H1 (cell line): ENCODE measurements around the gene DPY19L3. TPM values are rescaled to one million over a fixed set of nuclear protein-coding genes. Genes with fewer than 3 reads are reported as not detected.

Experiments
- CTCF ChIA-PET: fragments of 300-600 bp; sonication (Branson Sonifier 250); formaldehyde crosslinking; loops from one replicate; lab custom pipeline; 2021; ENCODE audit not compliant: partially characterized antibody; lab: Charles Lee
- POLR2A ChIA-PET: fragments of 300-600 bp; sonication (Branson Sonifier 250); formaldehyde crosslinking; loops from one replicate; lab custom pipeline; 2021; ENCODE audit warnings: inconsistent platforms; ENCODE audit not compliant: partially characterized antibody; lab: Charles Lee
- DNase-seq, 2 experiments: peaks; one replicate each; pipeline versions ENCODE4 v3.0.0 to v3.0.0-alpha.2; 2010 to 2022; ENCODE audit warnings: low spot score in 2 of 2, low read depth in 1 of 2, mixed read lengths in 1 of 2
- FAIRE-seq: peaks from 2 replicates; lab custom pipeline; 2011; peaks lifted over from hg19 to GRCh38; lab: Jason Lieb, UNC
- H2AFZ ChIP-seq: 2 replicates; pipeline ENCODE4 v1.8.1; 2012; ENCODE audit warnings: low read length, inconsistent platforms
- H2AK5ac ChIP-seq: 2 replicates; pipeline ENCODE4 v1.6.1; 2013; ENCODE audit warnings: low read depth, low read length
- H2BK120ac ChIP-seq: replicated peaks from 2 replicates; pipeline ENCODE3; 2013; ENCODE audit warnings: low read depth, low read length, inconsistent platforms
- H2BK12ac ChIP-seq: 2 replicates; pipeline ENCODE4 v1.6.1; 2013; ENCODE audit warnings: low read depth, low read length
- H2BK15ac ChIP-seq: 2 replicates; pipeline ENCODE4 v1.6.1; 2013; ENCODE audit warnings: low read length
- H2BK20ac ChIP-seq: 2 replicates; pipeline ENCODE4 v1.6.1; 2013; ENCODE audit warnings: low read length
- H2BK5ac ChIP-seq: 2 replicates; pipeline ENCODE4 v1.6.1; 2013; ENCODE audit warnings: low read depth, low read length
- H3K14ac ChIP-seq: 2 replicates; pipeline ENCODE4 v1.6.1; 2013; ENCODE audit warnings: inconsistent platforms; ENCODE audit not compliant: insufficient read length
- H3K18ac ChIP-seq: 2 replicates; pipeline ENCODE4 v1.6.1; 2013; ENCODE audit warnings: low read length; ENCODE audit errors: extremely low read depth
- H3K23ac ChIP-seq: 2 replicates; pipeline ENCODE4 v1.6.1; 2013; ENCODE audit warnings: inconsistent platforms; ENCODE audit not compliant: insufficient read length
- H3K23me2 ChIP-seq: 2 replicates; pipeline ENCODE4 v1.6.1; 2013; ENCODE audit warnings: low read depth, low read length
- H3K27ac ChIP-seq: 2 replicates; pipeline ENCODE4 v1.6.1; 2011; ENCODE audit warnings: low read depth, low read length, inconsistent platforms
- H3K27me3 ChIP-seq, 4 experiments: replicated peaks in 1 of 4; 1 replicate in 1 of 4; 2 replicates in 3 of 4; pipeline versions ENCODE4 v1.6.1 to v1.8.1; 2011 to 2013; ENCODE audit warnings: low read length in 3 of 4, mild to moderate bottlenecking in 3 of 4, inconsistent platforms in 2 of 4, mixed read lengths in 2 of 4, moderate library complexity in 1 of 4; ENCODE audit not compliant: control insufficient read depth in 3 of 4, insufficient read depth in 3 of 4; ENCODE audit errors: extremely low read depth in 1 of 4
- H3K36me3 ChIP-seq, 4 experiments: 2 replicates each; pipeline versions ENCODE4 v1.6.1 to v1.8.1; 2011 to 2013; ENCODE audit warnings: mild to moderate bottlenecking in 4 of 4, low read length in 3 of 4, moderate library complexity in 2 of 4, control low read depth in 1 of 4, inconsistent platforms in 1 of 4; ENCODE audit not compliant: insufficient read depth in 4 of 4, control insufficient read depth in 2 of 4
- H3K4ac ChIP-seq: replicated peaks from 2 replicates; pipeline ENCODE3; 2013; ENCODE audit warnings: low read length, low read depth, mixed read lengths, inconsistent platforms; ENCODE audit not compliant: insufficient read length
- H3K4me1 ChIP-seq, 4 experiments: replicated peaks in 1 of 4; 1 replicate in 1 of 4; 2 replicates in 3 of 4; pipeline versions ENCODE4 v1.6.1 to v1.8.1; 2011 to 2013; ENCODE audit warnings: low read length in 3 of 4, inconsistent platforms in 2 of 4, mixed read lengths in 1 of 4; ENCODE audit not compliant: insufficient read depth in 4 of 4, control insufficient read depth in 3 of 4
- H3K4me2 ChIP-seq, 2 experiments: 2 replicates each; pipeline versions ENCODE4 v1.6.1 to v1.8.1; 2011 to 2013; ENCODE audit warnings: low read depth in 2 of 2, low read length in 2 of 2, control low read depth in 1 of 2, inconsistent platforms in 1 of 2, mild to moderate bottlenecking in 1 of 2; ENCODE audit not compliant: insufficient read depth in 1 of 2
- H3K4me3 ChIP-seq, 4 experiments: fragments of 200-600, 300-600 bp in 1 of 4; sonication (generic), shearing (Covaris generic), sonication (Bioruptor Twin) in 1 of 4; 2 replicates each; pipeline versions ENCODE4 v1.5.1 to v1.8.1; 2011 to 2016; ENCODE audit warnings: low read length in 4 of 4, low read depth in 3 of 4, control low read depth in 2 of 4, inconsistent platforms in 2 of 4, mild to moderate bottlenecking in 2 of 4, mixed read lengths in 1 of 4, moderate library complexity in 1 of 4; ENCODE audit not compliant: insufficient read depth in 2 of 4; ENCODE audit errors: extremely low read depth in 1 of 4
- H3K56ac ChIP-seq: replicated peaks from 2 replicates; pipeline ENCODE3; 2013; ENCODE audit warnings: low read depth, mild to moderate bottlenecking, mixed read lengths, low read length, inconsistent platforms; ENCODE audit not compliant: insufficient read length
- H3K79me1 ChIP-seq: 2 replicates; pipeline ENCODE4 v1.6.1; 2013; ENCODE audit warnings: low read depth, low read length, control low read depth
- H3K79me2 ChIP-seq, 2 experiments: 2 replicates each; pipeline versions ENCODE4 v1.6.1 to v1.8.1; 2012 to 2013; ENCODE audit warnings: low read length in 2 of 2, mild to moderate bottlenecking in 2 of 2, inconsistent platforms in 1 of 2; ENCODE audit not compliant: insufficient read depth in 2 of 2, control insufficient read depth in 1 of 2
- H3K9ac ChIP-seq, 4 experiments: replicated peaks in 1 of 4; 1 replicate in 1 of 4; 2 replicates in 3 of 4; pipeline versions ENCODE4 v1.6.1 to v1.8.1; 2011 to 2013; ENCODE audit warnings: low read depth in 3 of 4, low read length in 3 of 4, control low read depth in 2 of 4, mild to moderate bottlenecking in 2 of 4, moderate library complexity in 2 of 4, inconsistent platforms in 1 of 4; ENCODE audit errors: extremely low read depth in 1 of 4
- H3K9me3 ChIP-seq, 2 experiments: 2 replicates each; pipeline versions ENCODE4 v1.6.1 to v1.8.1; 2012 to 2013; ENCODE audit warnings: mild to moderate bottlenecking in 2 of 2, moderate library complexity in 2 of 2, control low read depth in 1 of 2, inconsistent platforms in 1 of 2, low read depth in 1 of 2, low read length in 1 of 2, mixed read lengths in 1 of 2; ENCODE audit not compliant: insufficient read depth in 2 of 2
- H4K20me1 ChIP-seq, 2 experiments: replicated peaks in 1 of 2; 2 replicates each; pipeline versions ENCODE3 to v1.8.1; 2011 to 2013; ENCODE audit warnings: inconsistent platforms in 2 of 2, low read length in 2 of 2, mild to moderate bottlenecking in 1 of 2; ENCODE audit not compliant: insufficient read depth in 2 of 2, control insufficient read depth in 1 of 2
- H4K5ac ChIP-seq: 2 replicates; pipeline ENCODE4 v1.6.1; 2013; ENCODE audit warnings: low read length, low read depth, mixed read lengths, inconsistent platforms; ENCODE audit not compliant: insufficient read length
- H4K8ac ChIP-seq: 2 replicates; pipeline ENCODE4 v1.8.0; 2013; ENCODE audit warnings: mild to moderate bottlenecking, moderate library complexity, low read length, inconsistent platforms; ENCODE audit not compliant: insufficient read depth; ENCODE audit errors: extremely low read depth
- H4K91ac ChIP-seq: replicated peaks from 2 replicates; pipeline ENCODE3; 2013; ENCODE audit warnings: low read length, mixed read lengths, inconsistent platforms; ENCODE audit not compliant: insufficient read length
- ATF2 ChIP-seq: IDR thresholded peaks from 2 replicates; pipeline ENCODE4 v1.6.1; 2012; ENCODE audit warnings: low read length, inconsistent platforms
- CBX5 ChIP-seq: fragments of 300-800, 300-1000 bp; sonication (generic); IDR thresholded peaks from 2 replicates; pipeline ENCODE4 v1.7.1; 2016; ENCODE audit warnings: antibody characterized with exemption, low read length, low read depth
- CEBPB ChIP-seq: IDR thresholded peaks from 2 replicates; pipeline ENCODE4 v1.6.1; 2012; ENCODE audit warnings: low read depth, low read length
- FOSL1 ChIP-seq: IDR thresholded peaks from 2 replicates; pipeline ENCODE4 v1.6.1; 2011; ENCODE audit warnings: mild to moderate bottlenecking, low read depth, low read length, moderate library complexity; ENCODE audit not compliant: insufficient read depth
- HDAC2 ChIP-seq, 2 experiments: fragments of 300-600 bp in 1 of 2; sonication (generic) in 1 of 2; IDR thresholded peaks; 2 replicates each; pipeline ENCODE4 v1.6.1; 2011 to 2012; ENCODE audit warnings: low read depth in 2 of 2, low read length in 2 of 2, mild to moderate bottlenecking in 2 of 2, moderate library complexity in 2 of 2, borderline replicate concordance in 1 of 2, inconsistent platforms in 1 of 2
- HDAC6 ChIP-seq: IDR thresholded peaks from one replicate; pipeline ENCODE4 v1.7.1; 2012; ENCODE audit warnings: low read depth, mild to moderate bottlenecking, inconsistent platforms, low read length, moderate library complexity
- JUN ChIP-seq: IDR thresholded peaks from 2 replicates; pipeline ENCODE4 v1.6.1; 2011; ENCODE audit warnings: low read depth, mild to moderate bottlenecking, improper control_type of control experiment, low read length
- KDM4A ChIP-seq: IDR thresholded peaks from one replicate; pipeline ENCODE4 v1.7.1; 2012; ENCODE audit warnings: low read depth, mild to moderate bottlenecking, moderate library complexity, low read length, inconsistent platforms; ENCODE audit not compliant: severe bottlenecking
- RXRA ChIP-seq: IDR thresholded peaks from 2 replicates; pipeline ENCODE4 v1.6.1; 2011; ENCODE audit warnings: low read depth, mild to moderate bottlenecking, low read length, moderate library complexity; ENCODE audit not compliant: insufficient read depth
- SIX5 ChIP-seq: IDR thresholded peaks from 2 replicates; pipeline ENCODE4 v1.6.1; 2011; ENCODE audit warnings: mild to moderate bottlenecking, low read depth, low read length
- SP4 ChIP-seq: IDR thresholded peaks from 2 replicates; pipeline ENCODE4 v1.6.1; 2012; ENCODE audit warnings: low read length, inconsistent platforms
- TBP ChIP-seq: IDR thresholded peaks from 2 replicates; pipeline ENCODE4 v1.6.1; 2011; ENCODE audit warnings: low read depth, low read length, improper control_type of control experiment
- TEAD4 ChIP-seq: IDR thresholded peaks from 2 replicates; pipeline ENCODE4 v1.6.1; 2012; ENCODE audit warnings: low read depth, low read length, inconsistent platforms, mixed read lengths
- ZNF274 ChIP-seq: IDR thresholded peaks from 2 replicates; pipeline ENCODE4 v1.7.0; 2012; ENCODE audit warnings: low read length, borderline replicate concordance; ENCODE audit errors: extremely low read depth
- WGBS, 2 experiments: shearing (Covaris generic) in 1 of 2; methylation state at CpG; one replicate each; pipeline versions ENCODE4 v1.1.6 to v1.1.7; 2013 to 2015; ENCODE audit warnings: low lambda C conversion rate in 2 of 2, mixed read lengths in 2 of 2, inconsistent platforms in 1 of 2, low coverage in 1 of 2, missing lambda C conversion rate in 1 of 2; ENCODE audit not compliant: insufficient replicate concordance in 2 of 2, insufficient coverage in 1 of 2, insufficient read length in 1 of 2; ENCODE audit errors: extremely low coverage in 1 of 2, missing lambda C conversion rate in 1 of 2; 5-methylcytosine and 5-hydroxymethylcytosine counted together
- polyA plus RNA-seq, 7 experiments: library from polyadenylated mRNA; depleted of rRNA in 3 of 7; stranded (reverse) in 5 of 7; unstranded in 2 of 7; fragments of >200 nt in 5 of 7; fragments of 200-250 nt in 2 of 7; gene quantifications; 1 replicate in 5 of 7; 2 replicates in 1 of 7; 4 replicates in 1 of 7; pipeline versions ENCODE4 v1.2.1 to v1.2.3, GENCODE V29; 2011 to 2013; ENCODE audit warnings: missing spikeins in 2 of 7, mixed read lengths in 2 of 7
- total RNA-seq: library from RNA; stranded (reverse); fragmentation: NEBNext Ultra II Directional; extraction: Animal tissue kit (Norgen Biotek cat#: 25700); gene quantifications from 2 replicates; pipeline ENCODE4 v1.2.1, GENCODE V29; 2021

DPY19L3 gene
- total and polyA plus RNA-seq, 2 of the 8 experiments (the other 6 are each of a cell fraction or from before 2014, with no cell fraction given) = 35.3 to 60.2 TPM

- H3K9me3 ChIP-seq = peaks cover 0 to 5% of the 10 kb centered on the region in 2 experiments; a peak in 3 of 4 replicates
- no peak overlapping the region for H4K5ac ChIP-seq
- H2AK5ac ChIP-seq = no peak overlapping the region
- H3K23me2 ChIP-seq = no peaks in the 10 kb centered on the region
- H3K36me3 ChIP-seq = no peaks in the 10 kb centered on the region
- ChIA-PET CTCF (no interaction called here), POLR2A (no interaction called here)
- DNase-seq = no peak
- H3K4me3 ChIP-seq = no peak overlapping the region
- H3K23ac ChIP-seq = no peak overlapping the region
- no peak overlapping the region for H3K14ac ChIP-seq
- no peaks in the 10 kb centered on the region for H3K4me1 ChIP-seq
- H3K27ac ChIP-seq = no peak overlapping the region
- no peak overlapping the region for H3K4me2 ChIP-seq
- H2BK15ac ChIP-seq = no peak overlapping the region
- 91% methylated on average over 4 of the region's 4 CpGs; no CpG with 5 or more reads in 1 of the 2 experiments for WGBS, 2 experiments
- no peak overlapping the region for H3K4ac ChIP-seq
- no peaks in the 10 kb centered on the region for H3K79me2 ChIP-seq
- H2BK12ac ChIP-seq = no peak overlapping the region
- H3K79me1 ChIP-seq = no peaks in the 10 kb centered on the region
- no peak overlapping the region for H2BK120ac ChIP-seq
- FAIRE-seq = no peak
- H4K20me1 ChIP-seq = no peaks in the 10 kb centered on the region
- H4K91ac ChIP-seq = no peak overlapping the region
- no peaks in the 10 kb centered on the region for H3K27me3 ChIP-seq
- no peak overlapping the region for H2BK20ac ChIP-seq
- H4K8ac ChIP-seq = no peak overlapping the region
- H3K9ac ChIP-seq = no peak overlapping the region
- no peak overlapping the region for H3K18ac ChIP-seq
- H2AFZ ChIP-seq = no peak overlapping the region
- H2BK5ac ChIP-seq = no peak overlapping the region
- H3K56ac ChIP-seq = no peak overlapping the region
- TF ChIP-seq TEAD4 (no peak), ATF2 (no peak), CEBPB (no peak), RXRA (no peak), CBX5 (no peak), SP4 (no peak), HDAC6 (no peak), SIX5 (no peak), KDM4A (no peak), JUN (no peak), HDAC2 (IDR thresholded peaks at IDR 0.05; ENCODE audit: borderline replicate concordance in 1 of 2, low read depth in 2 of 2, low read length in 2 of 2) (no peak), ZNF274 (no peak), TBP (no peak), FOSL1 (no peak)
Observed at GRCh38 chr19:32526895-32527294, 121.3 kb downstream of the DPY19L3 start.
